Stimulated activated CD8-positive, alpha-beta memory T cell treated with anti-CD3 and anti-CD28 coated beads, Interleukin-7, amount 100 ng/mL, for 24 hours (primary cell): ENCODE data around the gene ZBTB21.
"Not testable (repeated sequence)": the region's sequence is repeated elsewhere in the genome, so short reads cannot be mapped to it uniquely, and the experiment has no call there.

Experiments used
- DNase-seq: peaks from one replicate; pipeline ENCODE4 v3.0.0-alpha.2; 2020; ENCODE audit warnings: low read depth

The ZBTB21 gene

DNA sequence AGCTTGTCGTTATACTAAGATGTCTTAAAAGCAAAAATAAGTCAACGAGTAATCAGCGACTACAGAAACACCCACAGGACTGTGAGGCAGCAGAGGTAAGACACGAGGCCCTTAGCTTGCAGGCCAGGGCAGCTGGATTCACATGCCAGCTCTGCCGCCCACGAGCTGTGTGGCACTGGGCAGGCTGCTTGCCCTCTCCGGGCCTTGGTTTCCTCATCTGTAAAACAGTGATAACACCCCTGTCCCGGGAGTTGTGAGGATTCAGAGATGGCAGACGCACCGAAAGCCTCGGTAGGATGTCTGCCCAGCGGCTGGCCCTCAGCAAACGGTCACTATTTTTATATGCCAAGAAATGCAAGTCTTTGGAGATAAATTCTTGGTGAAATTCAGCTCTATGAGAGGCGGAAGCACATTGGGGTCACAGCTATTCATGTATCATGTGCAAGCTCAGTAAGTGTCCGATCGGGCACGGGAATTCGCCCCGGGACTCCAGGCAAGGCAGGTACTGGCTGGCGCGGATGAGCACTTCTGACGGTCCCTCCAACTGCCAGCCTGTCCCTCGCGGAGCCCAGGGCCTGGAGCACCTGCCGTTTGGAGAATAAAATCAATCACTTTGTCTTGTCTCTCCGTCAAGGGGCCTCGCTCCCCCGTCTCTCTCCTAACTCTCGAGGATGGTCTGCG is 57.5 kb downstream of the ZBTB21 start:
- DNase-seq = no peak

DNA sequence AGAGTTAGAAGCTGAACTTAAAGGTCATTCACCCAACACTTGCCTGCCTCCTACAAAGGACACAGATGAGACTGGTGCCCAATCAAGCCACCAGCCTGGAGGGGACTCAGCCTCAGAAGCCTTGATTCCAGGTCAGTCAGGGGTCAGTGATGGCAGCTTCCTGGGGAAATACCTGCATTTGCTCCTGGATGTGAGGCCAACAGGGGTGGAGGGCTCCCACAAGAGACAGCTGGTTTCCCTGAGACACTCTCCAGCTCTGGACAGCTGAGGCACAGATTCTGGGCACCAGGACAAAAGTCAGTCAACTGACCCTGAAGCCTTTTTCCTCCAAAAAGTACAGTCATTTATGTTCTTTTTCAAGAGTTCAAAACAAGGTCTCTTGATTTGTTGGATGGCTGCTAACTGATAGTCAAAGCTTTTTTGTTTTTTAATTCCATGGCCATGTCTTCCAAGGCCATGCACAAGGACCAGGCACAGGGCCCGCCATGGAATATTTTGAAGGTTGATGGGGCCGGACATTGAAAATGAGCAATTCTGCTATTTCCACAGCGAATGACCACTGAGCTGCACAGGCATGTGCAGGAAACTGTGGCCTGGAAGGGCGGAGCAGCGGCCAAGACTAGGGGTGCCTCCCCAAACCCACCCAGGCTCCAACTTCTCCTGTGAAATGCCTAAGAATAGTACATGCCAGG is 58.1 kb downstream of the ZBTB21 start:
- DNase-seq = no peak

DNA sequence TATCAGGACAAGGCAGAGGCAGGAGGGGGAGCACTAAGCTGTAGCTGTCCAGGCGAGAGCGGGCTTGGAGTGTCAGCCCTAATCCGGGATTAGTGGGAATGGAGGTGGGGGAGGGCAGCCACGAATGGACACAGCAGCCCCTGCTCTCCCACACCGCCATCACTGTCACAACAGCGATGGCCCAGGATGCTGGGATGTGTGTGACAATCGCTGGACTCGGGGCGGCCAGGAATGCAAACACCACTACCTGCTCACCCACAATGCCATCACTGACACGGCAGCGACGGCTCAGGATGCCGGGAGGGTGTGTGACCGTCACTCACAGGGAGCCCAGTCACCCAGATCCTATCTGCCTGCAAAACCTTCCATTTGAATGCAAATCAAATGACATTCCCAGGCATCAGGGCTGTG is 59.2 kb downstream of the ZBTB21 start:
- no peak for DNase-seq

DNA sequence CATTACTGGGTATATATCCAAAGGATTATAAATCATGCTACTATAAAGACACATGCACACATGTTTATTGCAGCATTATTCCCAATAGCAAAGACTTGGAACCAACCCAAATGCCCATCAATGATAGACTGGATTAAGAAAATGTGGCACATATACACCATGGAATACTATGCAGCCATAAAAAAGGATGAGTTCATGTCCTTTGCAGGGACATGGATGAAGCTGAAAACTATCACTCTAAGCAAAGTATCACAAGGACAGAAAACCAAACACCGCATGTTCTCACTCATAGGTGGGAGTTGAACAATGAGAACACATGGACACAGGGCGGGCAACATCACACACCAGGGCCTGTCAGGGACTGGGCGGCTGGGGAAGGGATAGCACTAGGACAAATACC is 60.5 kb downstream of the ZBTB21 start:
- not testable (repeated sequence) for DNase-seq

DNA sequence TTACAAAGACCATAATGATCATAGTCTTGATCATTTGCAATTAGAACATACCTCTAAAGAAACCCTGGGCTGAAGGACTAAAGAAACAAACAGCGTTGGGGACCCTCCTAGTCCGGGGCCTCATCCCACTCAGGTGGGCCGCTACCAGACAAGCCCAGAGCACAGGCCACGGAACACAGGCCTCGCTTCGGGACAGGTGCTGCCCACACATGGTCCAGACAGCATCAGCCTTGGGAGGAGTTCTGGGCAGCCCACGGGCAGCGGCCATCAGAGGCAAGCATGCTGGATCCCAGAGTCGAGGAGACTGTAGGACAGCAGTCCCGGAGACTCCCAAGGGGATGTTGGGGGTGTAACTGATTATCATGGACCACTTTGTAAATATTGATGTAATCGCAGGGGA is 61.3 kb downstream of the ZBTB21 start:
- no peak for DNase-seq

DNA sequence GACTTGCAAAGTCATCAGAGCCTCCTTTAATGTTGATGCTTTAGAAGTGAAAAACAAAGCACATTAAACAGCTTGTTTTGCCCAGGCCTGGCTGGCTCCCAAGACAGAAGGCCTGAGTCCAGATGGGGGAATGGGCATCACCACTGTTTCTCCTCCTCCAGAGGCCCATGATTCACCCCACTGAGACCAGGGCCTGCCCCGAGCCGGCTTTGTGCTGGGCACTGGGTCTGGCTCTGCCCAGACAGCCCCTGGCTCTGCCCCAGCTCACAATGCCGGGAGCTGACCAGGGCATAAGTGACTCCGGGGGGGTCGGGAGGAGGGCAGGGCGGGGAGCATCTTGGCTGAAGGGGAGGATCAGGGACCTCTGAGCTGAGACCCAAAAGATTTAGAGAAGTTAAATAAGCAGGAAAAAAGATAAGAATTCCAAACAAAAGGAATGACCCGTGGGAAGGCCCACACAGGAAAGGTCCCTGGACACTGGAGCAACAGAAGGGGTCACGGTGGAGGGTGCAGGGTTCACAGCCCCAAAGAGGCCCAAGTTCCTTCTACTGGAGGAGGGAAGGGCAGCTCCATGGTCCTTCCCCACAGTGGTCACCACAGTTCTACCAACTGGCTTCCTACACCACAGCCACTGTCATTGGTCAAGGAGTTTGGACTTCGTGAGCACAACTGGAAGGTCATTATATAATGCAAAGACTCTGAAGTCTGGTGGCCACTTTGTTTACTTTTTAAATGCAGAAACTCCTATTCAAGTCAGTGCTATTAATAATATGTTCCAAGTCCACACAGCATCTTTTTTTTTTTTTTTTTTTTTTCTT is 61.9 kb downstream of the ZBTB21 start:
- DNase-seq = no peak

DNA sequence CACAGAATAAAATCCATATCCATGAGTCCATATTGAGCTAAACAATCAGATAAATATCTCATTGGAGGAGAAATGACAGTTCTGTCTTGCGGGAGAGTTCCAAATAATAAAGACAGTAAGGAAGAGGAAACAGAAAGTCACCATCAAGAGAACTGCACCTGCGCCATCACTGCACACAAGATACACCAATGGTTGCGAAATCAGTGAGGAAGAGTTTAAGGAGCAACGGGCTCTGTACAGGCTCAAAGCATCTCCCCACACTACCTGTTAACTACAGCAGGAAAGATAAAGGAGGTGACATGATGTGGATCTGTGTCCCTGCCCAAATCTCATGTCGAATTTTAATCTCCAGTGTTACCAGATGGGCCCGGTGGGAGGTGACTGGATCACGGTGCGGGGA is 64.2 kb downstream of the ZBTB21 start:
- no peak for DNase-seq

DNA sequence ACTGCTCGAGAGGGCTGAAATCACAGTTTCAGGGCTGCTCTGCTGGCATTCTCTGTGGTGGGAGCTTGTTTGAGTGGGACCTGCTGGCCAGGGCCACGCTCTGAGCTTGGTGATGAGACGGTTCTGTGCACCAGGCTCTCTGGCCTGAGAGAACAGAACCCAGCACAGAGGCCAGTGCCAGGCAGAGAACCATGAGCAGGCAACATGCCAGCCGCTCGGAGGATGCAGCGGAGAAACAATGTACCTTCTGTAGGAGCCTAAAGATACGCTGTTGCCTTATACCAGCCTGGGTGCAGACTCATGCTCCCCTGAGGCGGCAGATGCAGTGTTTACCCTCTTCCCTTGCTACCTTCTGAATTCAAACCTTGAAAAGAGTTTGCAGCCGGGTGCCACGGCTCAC is 66.3 kb downstream of the ZBTB21 start:
- DNase-seq = no peak

DNA sequence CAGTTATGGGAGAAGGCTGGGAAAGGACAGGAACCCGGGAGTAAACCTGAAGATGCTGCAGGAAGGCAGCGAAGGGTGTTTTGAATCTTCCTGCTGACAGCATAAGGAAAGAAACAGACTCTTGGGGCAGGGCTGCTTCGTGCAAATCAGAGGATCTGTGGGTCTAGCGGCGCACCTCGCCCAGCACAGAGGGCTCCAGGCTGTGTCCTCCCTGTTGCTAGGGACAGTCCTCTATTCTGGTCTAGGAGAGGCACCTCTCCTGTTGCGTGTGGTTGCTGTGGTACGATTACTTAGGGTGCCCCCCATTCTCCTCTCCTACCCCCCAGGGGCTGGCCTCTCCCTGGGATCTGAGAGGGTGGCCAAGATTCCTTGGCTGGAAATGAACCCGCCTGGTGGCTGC is 67.7 kb downstream of the ZBTB21 start:
- no peak for DNase-seq

DNA sequence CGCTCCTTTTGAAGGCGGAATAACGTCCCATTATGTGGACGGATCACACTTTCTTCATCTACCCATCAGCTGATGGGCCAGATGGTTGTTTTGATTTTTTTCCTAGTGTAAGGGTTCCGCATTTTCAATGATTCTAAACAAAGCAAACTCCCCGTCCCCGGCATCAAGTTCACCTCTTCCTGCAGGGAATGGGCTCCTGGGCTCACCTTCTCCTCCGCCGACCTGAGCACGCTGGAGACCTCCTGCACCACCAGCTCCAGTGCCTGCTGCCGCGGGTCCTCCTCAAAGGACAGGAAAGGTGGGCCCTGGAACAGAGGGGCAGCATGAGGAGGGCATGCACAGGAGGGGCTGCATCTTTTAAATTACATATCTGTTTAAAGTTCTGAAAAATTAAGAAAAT is 68.2 kb downstream of the ZBTB21 start:
- DNase-seq = no peak

DNA sequence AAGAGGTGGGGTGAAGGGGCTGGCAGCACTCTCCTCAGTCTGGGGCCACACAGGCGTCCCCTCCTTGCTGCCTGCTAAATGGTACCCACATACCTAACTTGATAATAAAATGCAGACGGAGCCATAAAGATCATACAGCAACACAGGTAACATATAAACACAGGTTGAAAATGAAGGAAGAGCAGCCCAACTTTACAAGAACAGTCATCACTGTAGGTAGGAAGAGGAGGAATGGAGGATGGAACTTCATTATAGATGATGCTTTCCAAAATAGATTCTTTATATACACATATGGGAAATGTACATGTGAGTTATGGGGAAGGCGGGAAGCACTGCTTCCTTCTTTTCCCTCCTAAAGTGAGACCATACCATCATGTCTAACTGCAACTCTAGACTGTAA is 69.7 kb downstream of the ZBTB21 start:
- no peak for DNase-seq

DNA sequence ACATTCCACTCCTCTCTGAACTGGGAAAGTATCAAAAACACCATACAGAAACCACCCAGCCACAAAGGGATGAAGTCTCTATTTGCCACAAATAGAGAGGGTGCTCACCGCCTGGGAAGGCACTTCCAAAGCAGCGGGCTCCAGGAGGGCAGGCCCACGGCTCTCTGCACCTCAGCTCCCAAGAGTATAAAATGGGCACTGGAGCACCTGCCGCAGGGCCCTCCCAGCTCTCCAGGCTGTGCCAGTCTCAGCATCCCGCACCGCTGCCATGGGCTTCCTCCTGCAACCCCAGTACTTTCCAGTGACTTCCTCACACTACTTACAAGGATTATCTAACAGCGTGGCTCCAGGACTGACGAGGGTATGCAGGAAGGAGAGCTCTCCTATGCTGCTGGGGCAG is 70.8 kb downstream of the ZBTB21 start:
- DNase-seq = no peak
